ENCODE data around the gene ZNF385B.

ZNF385B gene

DNA sequence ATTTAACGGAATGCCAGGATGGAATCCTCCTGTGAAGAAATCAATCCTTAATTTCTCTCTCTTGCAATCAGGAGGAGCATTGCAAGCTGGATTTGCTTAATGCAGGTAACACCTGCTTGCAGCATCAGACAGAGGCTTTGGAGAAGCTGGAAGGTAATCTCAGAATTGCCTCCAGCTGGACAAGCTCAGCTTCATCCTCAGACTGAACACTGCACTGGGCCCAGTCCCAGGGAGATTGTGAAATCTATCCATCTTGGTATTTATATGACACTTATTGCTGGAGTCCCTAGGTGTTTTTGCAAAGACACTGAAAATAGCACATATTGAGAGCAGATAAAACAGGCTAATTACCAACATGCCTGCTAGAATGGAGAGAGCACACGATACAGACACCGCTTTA, 417.4 kb downstream of the ZNF385B start:
- Histone ChIP-seq H3K14ac (ENCODE audit: low read length in 2 of 2) (no peak overlapping the region), H2BK12ac (ENCODE audit: low read length in 2 of 2) (no peak overlapping the region), H3K27me3 (ENCODE audit: control insufficient read depth in 1 of 2, insufficient read depth in 1 of 2, low read length in 2 of 2) (no peaks in the 10 kb centered on the region), H3K4ac (ENCODE audit: low read depth in 1 of 2, low read length in 2 of 2) (no peak overlapping the region), H3K4me1 (ENCODE audit: control insufficient read depth, insufficient read depth, low read depth, low read length) (no peaks in the 10 kb centered on the region), H3K23ac (ENCODE audit: low read length in 2 of 2) (no peak overlapping the region), H3K4me2 (ENCODE audit: low read length, poor library complexity, severe bottlenecking) (no peak overlapping the region), H2BK15ac (ENCODE audit: low read depth, poor library complexity, severe bottlenecking) (no peak overlapping the region), H3K27ac (ENCODE audit: low read length, poor library complexity, severe bottlenecking) (no peak overlapping the region), H3K36me3 (ENCODE audit: control insufficient read depth in 1 of 2, insufficient read depth in 2 of 2, low read depth in 1 of 2, low read length in 2 of 2) (no peaks in the 10 kb centered on the region), H2AK5ac (ENCODE audit: low read length, severe bottlenecking) (no peak overlapping the region), H2BK120ac (ENCODE audit: low read depth, low read length) (no peak overlapping the region), H3K9me3 (ENCODE audit: control insufficient read depth, low read length) (no peaks in the 10 kb centered on the region), H2BK5ac (ENCODE audit: low read depth, low read length, poor library complexity, severe bottlenecking) (no peak overlapping the region), H3K9ac (ENCODE audit: low read length) (no peak overlapping the region), H2AFZ (ENCODE audit: low read depth, low read length) (no peak overlapping the region), H4K8ac (ENCODE audit: low read length) (no peak overlapping the region), H4K91ac (ENCODE audit: low read length) (no peak overlapping the region), H3K4me3 (ENCODE audit: insufficient read depth in 1 of 2, low read depth in 1 of 2, low read length in 2 of 2) (no peak overlapping the region), H3K18ac (ENCODE audit: low read depth in 1 of 2, low read length in 2 of 2) (no peak overlapping the region), H3K79me1 (replicated peaks; ENCODE audit: low read length, poor library complexity, severe bottlenecking) (no peaks in the 10 kb centered on the region)
- no peak for DNase-seq
- WGBS: 80% methylated on average over 1 of the region's 3 CpGs

DNA sequence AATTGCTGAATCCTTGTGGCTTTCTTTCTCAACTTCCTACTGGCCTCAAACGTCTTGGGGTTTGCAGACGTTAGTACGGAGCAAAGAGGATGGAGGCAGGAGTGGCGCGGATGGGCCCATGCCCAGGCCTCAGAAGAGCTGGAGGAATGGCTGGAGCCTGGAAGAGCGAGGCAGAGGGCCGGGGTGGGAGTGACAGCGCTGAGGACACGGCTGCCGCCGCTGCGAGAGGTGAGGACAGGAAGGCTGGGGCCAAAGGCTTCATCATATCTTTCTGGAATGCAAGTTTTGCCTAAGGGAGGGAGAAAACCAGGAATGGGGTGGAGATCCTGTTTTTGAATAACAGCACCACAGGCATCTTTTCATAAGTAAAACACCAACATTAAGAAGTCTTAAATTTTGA, 418.2 kb downstream of the ZNF385B start:
- Histone ChIP-seq H3K18ac (ENCODE audit: low read depth in 1 of 2, low read length in 2 of 2) (no peak overlapping the region), H2AFZ (ENCODE audit: low read depth, low read length) (peak overlapping the region; percentile 85), H2BK120ac (ENCODE audit: low read depth, low read length) (no peak overlapping the region), H3K4me1 (ENCODE audit: control insufficient read depth, insufficient read depth, low read depth, low read length) (no peaks in the 10 kb centered on the region), H2BK12ac (ENCODE audit: low read length in 2 of 2) (peak overlapping the region in 1 of 2 experiments; percentile 71), H3K36me3 (ENCODE audit: control insufficient read depth in 1 of 2, insufficient read depth in 2 of 2, low read depth in 1 of 2, low read length in 2 of 2) (no peaks in the 10 kb centered on the region), H3K9me3 (ENCODE audit: control insufficient read depth, low read length) (no peaks in the 10 kb centered on the region), H3K14ac (ENCODE audit: low read length in 2 of 2) (no peak overlapping the region), H3K27me3 (ENCODE audit: control insufficient read depth in 1 of 2, insufficient read depth in 1 of 2, low read length in 2 of 2) (no peaks in the 10 kb centered on the region), H2AK5ac (ENCODE audit: low read length, severe bottlenecking) (no peak overlapping the region), H2BK5ac (ENCODE audit: low read depth, low read length, poor library complexity, severe bottlenecking) (no peak overlapping the region), H3K4me3 (ENCODE audit: insufficient read depth in 1 of 2, low read depth in 1 of 2, low read length in 2 of 2) (no peak overlapping the region), H3K4me2 (ENCODE audit: low read length, poor library complexity, severe bottlenecking) (no peak overlapping the region), H3K9ac (ENCODE audit: low read length) (no peak overlapping the region), H3K23ac (ENCODE audit: low read length in 2 of 2) (no peak overlapping the region), H4K8ac (ENCODE audit: low read length) (peak overlapping the region; percentile 10), H3K27ac (ENCODE audit: low read length, poor library complexity, severe bottlenecking) (no peak overlapping the region), H3K79me1 (replicated peaks; ENCODE audit: low read length, poor library complexity, severe bottlenecking) (no peaks in the 10 kb centered on the region), H4K91ac (ENCODE audit: low read length) (no peak overlapping the region), H3K4ac (ENCODE audit: low read depth in 1 of 2, low read length in 2 of 2) (no peak overlapping the region), H2BK15ac (ENCODE audit: low read depth, poor library complexity, severe bottlenecking) (no peak overlapping the region)
- WGBS: 25% methylated on average over 12 of the region's 12 CpGs
- DNase-seq: no peak

DNA sequence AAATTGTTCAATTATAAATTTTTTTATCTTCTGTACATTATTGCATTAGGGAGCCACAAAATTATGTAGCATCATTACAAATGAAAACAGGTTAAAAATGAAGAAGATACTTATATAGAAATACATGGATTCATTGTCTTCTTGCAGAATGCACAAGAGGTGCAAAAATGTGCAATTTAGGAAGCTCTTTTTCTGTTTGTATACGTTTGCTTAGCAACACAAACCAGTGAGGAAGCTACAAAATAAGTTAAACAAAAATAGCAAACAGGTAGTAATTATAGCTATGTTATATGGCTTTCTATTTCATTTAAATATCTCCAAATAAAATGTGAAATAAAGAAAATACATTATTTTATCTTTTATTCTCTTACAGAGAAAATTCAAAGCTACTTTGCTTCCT, 419.2 kb downstream of the ZNF385B start:
- H2AFZ ChIP-seq (ENCODE audit: low read depth, low read length): no peak overlapping the region
- WGBS: no CpG with 5 or more reads among the region's 1 CpG
- no peak overlapping the region for H2BK5ac ChIP-seq (ENCODE audit: low read depth, low read length, poor library complexity, severe bottlenecking)
- H3K36me3 ChIP-seq (ENCODE audit: control insufficient read depth in 1 of 2, insufficient read depth in 2 of 2, low read depth in 1 of 2, low read length in 2 of 2): no peaks in the 10 kb centered on the region
- H3K79me1 ChIP-seq (replicated peaks; ENCODE audit: low read length, poor library complexity, severe bottlenecking): no peaks in the 10 kb centered on the region
- H3K4me2 ChIP-seq (ENCODE audit: low read length, poor library complexity, severe bottlenecking): no peak overlapping the region
- H4K91ac ChIP-seq (ENCODE audit: low read length): no peak overlapping the region
- no peak overlapping the region for H3K27ac ChIP-seq (ENCODE audit: low read length, poor library complexity, severe bottlenecking)
- no peak overlapping the region for H3K23ac ChIP-seq (ENCODE audit: low read length in 2 of 2)
- no peak overlapping the region for H4K8ac ChIP-seq (ENCODE audit: low read length)
- no peak for DNase-seq
- no peak overlapping the region for H3K14ac ChIP-seq (ENCODE audit: low read length in 2 of 2)
- H3K4ac ChIP-seq (ENCODE audit: low read depth in 1 of 2, low read length in 2 of 2): no peak overlapping the region
- no peaks in the 10 kb centered on the region for H3K27me3 ChIP-seq (ENCODE audit: control insufficient read depth in 1 of 2, insufficient read depth in 1 of 2, low read length in 2 of 2)
- no peaks in the 10 kb centered on the region for H3K4me1 ChIP-seq (ENCODE audit: control insufficient read depth, insufficient read depth, low read depth, low read length)
- no peak overlapping the region for H3K4me3 ChIP-seq (ENCODE audit: insufficient read depth in 1 of 2, low read depth in 1 of 2, low read length in 2 of 2)
- no peak overlapping the region for H2BK12ac ChIP-seq (ENCODE audit: low read length in 2 of 2)
- no peak overlapping the region for H3K9ac ChIP-seq (ENCODE audit: low read length)
- H3K9me3 ChIP-seq (ENCODE audit: control insufficient read depth, low read length): no peaks in the 10 kb centered on the region
- H2AK5ac ChIP-seq (ENCODE audit: low read length, severe bottlenecking): no peak overlapping the region
- no peak overlapping the region for H2BK120ac ChIP-seq (ENCODE audit: low read depth, low read length)
- H2BK15ac ChIP-seq (ENCODE audit: low read depth, poor library complexity, severe bottlenecking): no peak overlapping the region
- H3K18ac ChIP-seq (ENCODE audit: low read depth in 1 of 2, low read length in 2 of 2): no peak overlapping the region

DNA sequence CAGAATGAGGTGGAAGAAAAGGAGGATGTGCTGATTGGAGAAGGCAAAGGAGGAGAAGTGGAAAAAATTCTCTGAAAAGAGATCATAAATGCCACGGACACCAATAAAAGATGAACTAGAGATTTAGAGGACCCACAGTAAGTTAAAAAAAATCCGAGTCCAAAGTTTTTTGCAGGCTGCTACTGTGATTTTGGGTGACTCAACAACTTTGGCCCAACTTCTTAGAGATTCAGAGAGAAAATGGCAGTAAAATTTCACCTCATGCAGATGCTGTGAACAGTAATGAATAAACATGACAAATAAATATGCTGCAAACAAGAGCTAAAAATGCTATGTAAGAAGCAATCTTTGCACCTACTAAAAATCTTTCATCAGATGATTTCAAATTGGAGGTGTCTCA, 419.9 kb downstream of the ZNF385B start:
- WGBS: 92% methylated on average over 2 of the region's 2 CpGs
- Histone ChIP-seq H3K4me3 (ENCODE audit: insufficient read depth in 1 of 2, low read depth in 1 of 2, low read length in 2 of 2) (no peak overlapping the region), H2AFZ (ENCODE audit: low read depth, low read length) (no peak overlapping the region), H3K27me3 (ENCODE audit: control insufficient read depth in 1 of 2, insufficient read depth in 1 of 2, low read length in 2 of 2) (no peaks in the 10 kb centered on the region), H3K23ac (ENCODE audit: low read length in 2 of 2) (no peak overlapping the region), H2AK5ac (ENCODE audit: low read length, severe bottlenecking) (no peak overlapping the region), H3K14ac (ENCODE audit: low read length in 2 of 2) (no peak overlapping the region), H3K27ac (ENCODE audit: low read length, poor library complexity, severe bottlenecking) (no peak overlapping the region), H3K79me1 (replicated peaks; ENCODE audit: low read length, poor library complexity, severe bottlenecking) (no peaks in the 10 kb centered on the region), H3K36me3 (ENCODE audit: control insufficient read depth in 1 of 2, insufficient read depth in 2 of 2, low read depth in 1 of 2, low read length in 2 of 2) (no peaks in the 10 kb centered on the region), H2BK12ac (ENCODE audit: low read length in 2 of 2) (no peak overlapping the region), H3K9me3 (ENCODE audit: control insufficient read depth, low read length) (no peaks in the 10 kb centered on the region), H3K4me2 (ENCODE audit: low read length, poor library complexity, severe bottlenecking) (no peak overlapping the region), H3K4me1 (ENCODE audit: control insufficient read depth, insufficient read depth, low read depth, low read length) (no peaks in the 10 kb centered on the region), H3K9ac (ENCODE audit: low read length) (no peak overlapping the region), H3K4ac (ENCODE audit: low read depth in 1 of 2, low read length in 2 of 2) (no peak overlapping the region), H2BK5ac (ENCODE audit: low read depth, low read length, poor library complexity, severe bottlenecking) (no peak overlapping the region), H2BK15ac (ENCODE audit: low read depth, poor library complexity, severe bottlenecking) (no peak overlapping the region), H4K8ac (ENCODE audit: low read length) (no peak overlapping the region), H3K18ac (ENCODE audit: low read depth in 1 of 2, low read length in 2 of 2) (no peak overlapping the region), H4K91ac (ENCODE audit: low read length) (no peak overlapping the region), H2BK120ac (ENCODE audit: low read depth, low read length) (no peak overlapping the region)
- no peak for DNase-seq
